PFSK-1 (cell line): Measurements from ENCODE around the gene FEZ2.

Experiments used
- FOXP2 ChIP-seq: optimal IDR thresholded peaks from 2 replicates; pipeline ENCODE3; 2011; ENCODE audit warnings: borderline replicate concordance, control low read depth, inconsistent platforms; ENCODE audit not compliant: insufficient read depth; ENCODE audit errors: extremely low read length, extremely low read depth
- POLR2AphosphoS5 ChIP-seq: IDR thresholded peaks from 2 replicates; pipeline ENCODE4 v1.6.1; 2012; ENCODE audit warnings: low read depth, mild to moderate bottlenecking, control low read depth, low read length, moderate library complexity
- SIN3A ChIP-seq: IDR thresholded peaks from 2 replicates; pipeline ENCODE4 v1.6.1; 2012; ENCODE audit warnings: mild to moderate bottlenecking, low read length, moderate library complexity, borderline replicate concordance; ENCODE audit not compliant: insufficient read depth
- TAF1 ChIP-seq: IDR thresholded peaks from 2 replicates; pipeline ENCODE4 v1.6.1; 2012; ENCODE audit warnings: low read length, control low read depth, borderline replicate concordance; ENCODE audit not compliant: insufficient read depth
- TF ChIP-seq, protein P1 (sequence below), 2 experiments: IDR thresholded peaks; 2 replicates each; pipeline versions ENCODE4 v1.6.1 to v1.8.0; 2011 to 2012; ENCODE audit warnings: low read depth in 2 of 2, low read length in 2 of 2, control low read depth in 1 of 2, inconsistent platforms in 1 of 2, mild to moderate bottlenecking in 1 of 2, moderate library complexity in 1 of 2; ENCODE audit not compliant: insufficient read depth in 1 of 2

- TF ChIP-seq POLR2AphosphoS5 = no peak
- TF ChIP-seq TAF1 = no peak
- TF ChIP-seq, protein P1, sequence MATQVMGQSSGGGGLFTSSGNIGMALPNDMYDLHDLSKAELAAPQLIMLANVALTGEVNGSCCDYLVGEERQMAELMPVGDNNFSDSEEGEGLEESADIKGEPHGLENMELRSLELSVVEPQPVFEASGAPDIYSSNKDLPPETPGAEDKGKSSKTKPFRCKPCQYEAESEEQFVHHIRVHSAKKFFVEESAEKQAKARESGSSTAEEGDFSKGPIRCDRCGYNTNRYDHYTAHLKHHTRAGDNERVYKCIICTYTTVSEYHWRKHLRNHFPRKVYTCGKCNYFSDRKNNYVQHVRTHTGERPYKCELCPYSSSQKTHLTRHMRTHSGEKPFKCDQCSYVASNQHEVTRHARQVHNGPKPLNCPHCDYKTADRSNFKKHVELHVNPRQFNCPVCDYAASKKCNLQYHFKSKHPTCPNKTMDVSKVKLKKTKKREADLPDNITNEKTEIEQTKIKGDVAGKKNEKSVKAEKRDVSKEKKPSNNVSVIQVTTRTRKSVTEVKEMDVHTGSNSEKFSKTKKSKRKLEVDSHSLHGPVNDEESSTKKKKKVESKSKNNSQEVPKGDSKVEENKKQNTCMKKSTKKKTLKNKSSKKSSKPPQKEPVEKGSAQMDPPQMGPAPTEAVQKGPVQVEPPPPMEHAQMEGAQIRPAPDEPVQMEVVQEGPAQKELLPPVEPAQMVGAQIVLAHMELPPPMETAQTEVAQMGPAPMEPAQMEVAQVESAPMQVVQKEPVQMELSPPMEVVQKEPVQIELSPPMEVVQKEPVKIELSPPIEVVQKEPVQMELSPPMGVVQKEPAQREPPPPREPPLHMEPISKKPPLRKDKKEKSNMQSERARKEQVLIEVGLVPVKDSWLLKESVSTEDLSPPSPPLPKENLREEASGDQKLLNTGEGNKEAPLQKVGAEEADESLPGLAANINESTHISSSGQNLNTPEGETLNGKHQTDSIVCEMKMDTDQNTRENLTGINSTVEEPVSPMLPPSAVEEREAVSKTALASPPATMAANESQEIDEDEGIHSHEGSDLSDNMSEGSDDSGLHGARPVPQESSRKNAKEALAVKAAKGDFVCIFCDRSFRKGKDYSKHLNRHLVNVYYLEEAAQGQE (IDR thresholded peaks at IDR 0.05; ENCODE audit: insufficient read depth in 1 of 2, low read depth in 2 of 2, low read length in 2 of 2) = no peak
- TF ChIP-seq SIN3A = no peak
- no peak for TF ChIP-seq FOXP2
These were observed 34.9 kb downstream of the FEZ2 start for GRCh38 chr2:36562973-36563532.
